ENCODE results near the gene YTHDF2.
"Not testable (repeated sequence)": the region's sequence is repeated elsewhere in the genome, so short reads cannot be mapped to it uniquely, and the experiment has no call there.

Gene YTHDF2

DNA sequence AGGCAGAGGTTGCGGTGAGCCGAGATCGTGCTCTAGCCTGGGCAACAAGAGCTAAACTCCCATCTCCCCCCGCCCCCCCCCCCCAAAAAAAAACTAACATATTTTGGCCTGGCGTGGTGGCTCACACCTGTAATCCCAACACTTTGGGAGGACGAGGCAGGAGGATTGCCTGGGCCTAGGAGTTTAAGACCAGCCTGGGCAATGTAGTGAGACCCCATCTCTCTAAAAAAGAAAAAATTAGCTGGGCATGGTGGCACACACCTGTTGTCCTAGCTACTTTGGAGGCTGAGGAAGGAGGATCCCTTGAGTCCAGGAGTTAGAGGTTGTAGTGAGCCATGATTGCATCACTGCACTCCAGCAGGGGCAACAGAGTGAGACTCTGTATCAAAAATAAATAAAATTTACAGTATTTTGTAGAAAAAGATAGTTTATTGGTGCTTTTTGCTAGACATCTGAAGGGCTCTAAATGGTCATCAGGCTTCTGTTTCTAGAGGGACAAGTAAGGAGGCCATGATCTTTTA, 9.0 kb downstream of the YTHDF2 start:
- no peaks in the 10 kb centered on the region for H3K9me3 ChIP-seq (ENCODE audit: control insufficient read depth, insufficient read depth, low read length)
- H3K36me3 ChIP-seq (ENCODE audit: insufficient read depth, low read length) = peaks cover 29% of the 10 kb centered on the region
- H3K4me1 ChIP-seq (ENCODE audit: insufficient read depth, low read length) = peaks cover 15% of the 10 kb centered on the region
- no peak overlapping the region for H3K9ac ChIP-seq (ENCODE audit: low read depth, low read length)

DNA sequence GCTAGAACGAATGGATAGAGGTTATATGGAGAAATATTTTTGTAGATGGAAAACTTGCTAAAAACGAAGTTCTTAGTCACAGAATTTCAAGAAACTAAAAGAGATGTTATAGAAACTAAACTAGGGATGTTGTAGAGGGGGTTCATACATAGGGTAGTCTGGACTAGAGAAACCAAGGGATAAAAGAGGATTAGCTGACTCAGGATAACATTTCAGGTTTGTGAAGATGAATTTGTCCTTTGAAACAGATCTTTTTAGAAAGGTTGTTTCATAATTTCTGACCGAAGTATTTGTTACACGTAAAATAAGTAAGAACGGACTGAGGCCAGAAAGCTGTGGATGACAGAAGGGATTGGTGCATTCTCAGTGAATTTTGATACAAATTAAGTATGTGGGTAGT, 13.6 kb downstream of the YTHDF2 start:
- H3K4me1 ChIP-seq (ENCODE audit: insufficient read depth, low read length) = peaks cover 19% of the 10 kb centered on the region

GRCh38 chr1:28750771-28751294, 14.1 kb downstream of the YTHDF2 start:
- not testable (repeated sequence) for H3K9ac ChIP-seq (ENCODE audit: low read depth, low read length); H3K36me3 ChIP-seq (ENCODE audit: insufficient read depth, low read length); H3K9me3 ChIP-seq (ENCODE audit: control insufficient read depth, insufficient read depth, low read length)
- H3K4me1 ChIP-seq (ENCODE audit: insufficient read depth, low read length) = peaks cover 22% of the 10 kb centered on the region

More for the DNA sequence above, 13.6 kb downstream of the YTHDF2 start:
- Histone ChIP-seq H3K9me3 (ENCODE audit: control insufficient read depth, insufficient read depth, low read length) (no peaks in the 10 kb centered on the region), H3K36me3 (ENCODE audit: insufficient read depth, low read length) (peaks cover 5% of the 10 kb centered on the region; the same call in 1 of the 2 replicates), H3K9ac (ENCODE audit: low read depth, low read length) (no peak overlapping the region)

DNA sequence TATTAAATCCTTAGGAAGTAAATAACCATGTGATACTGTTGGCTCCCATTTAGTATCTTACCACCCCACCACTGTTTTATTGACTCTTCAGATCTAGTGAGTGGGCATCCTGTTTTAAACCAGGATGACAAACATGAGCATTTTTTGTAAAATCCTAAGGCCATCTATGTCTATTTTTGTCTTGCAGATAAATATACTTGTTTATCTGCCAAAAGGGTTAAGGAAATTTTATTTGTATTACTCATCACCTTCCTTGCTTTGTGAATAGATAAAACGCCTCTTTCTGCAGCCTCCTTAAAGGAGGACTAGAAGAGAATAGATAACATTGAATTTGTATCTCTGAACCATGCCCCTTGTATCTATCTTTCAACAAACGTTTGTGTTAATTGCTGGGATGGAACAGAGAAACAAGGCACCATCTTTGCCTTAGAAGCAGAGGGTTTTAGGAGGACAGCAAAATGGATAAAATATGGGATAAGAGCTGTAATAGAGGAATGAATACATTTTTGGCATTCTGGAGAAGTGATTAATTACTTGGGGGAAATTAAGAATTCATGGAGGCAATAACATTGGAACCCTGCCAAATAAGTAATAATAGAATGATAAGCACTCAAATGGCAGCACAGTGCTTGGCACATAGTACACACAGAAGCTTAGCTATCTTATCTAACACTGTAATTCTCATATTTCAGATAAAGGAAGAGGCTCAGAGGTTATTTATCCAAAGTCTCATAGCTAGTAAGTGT, 14.7 kb downstream of the YTHDF2 start:
- Histone ChIP-seq H3K9me3 (ENCODE audit: control insufficient read depth, insufficient read depth, low read length) (no peaks in the 10 kb centered on the region), H3K9ac (ENCODE audit: low read depth, low read length) (no peak overlapping the region), H3K36me3 (ENCODE audit: insufficient read depth, low read length) (peaks cover 5% of the 10 kb centered on the region; the same call in 1 of the 2 replicates), H3K4me1 (ENCODE audit: insufficient read depth, low read length) (peaks cover 29% of the 10 kb centered on the region)

- Histone ChIP-seq H3K9ac (ENCODE audit: low read depth, low read length) (0 out of 2 replicates have a peak overlapping the region, but pooled peaks have one; percentile 20), H3K36me3 (ENCODE audit: insufficient read depth, low read length) (peaks cover 13% of the 10 kb centered on the region; the same call in 1 of the 2 replicates), H3K4me1 (ENCODE audit: insufficient read depth, low read length) (peaks cover 15% of the 10 kb centered on the region), H3K9me3 (ENCODE audit: control insufficient read depth, insufficient read depth, low read length) (no peaks in the 10 kb centered on the region)
Measured at GRCh38 chr1:28755701-28756100, 19.0 kb downstream of the YTHDF2 start.

DNA sequence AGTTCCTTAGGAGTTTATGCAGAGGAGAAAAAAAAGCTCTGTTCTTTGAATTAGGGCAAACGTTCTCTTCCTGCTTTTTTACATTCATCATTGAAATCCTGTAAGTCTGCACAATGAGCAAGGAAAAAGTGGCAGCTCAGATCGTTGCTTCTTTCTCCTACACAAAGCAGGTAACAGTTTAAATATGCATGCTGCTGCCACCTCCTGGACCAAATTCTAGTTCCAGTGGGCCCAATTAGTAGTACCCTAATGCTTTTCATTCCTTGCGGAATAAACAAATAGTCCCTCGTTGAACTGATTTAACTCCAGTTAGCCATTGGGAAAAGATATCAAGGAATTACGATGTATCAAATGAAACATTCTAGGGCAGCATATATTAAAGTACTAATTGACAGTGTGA, 20.1 kb downstream of the YTHDF2 start:
- Histone ChIP-seq H3K9ac (ENCODE audit: low read depth, low read length) (no peak overlapping the region), H3K4me1 (ENCODE audit: insufficient read depth, low read length) (peaks cover 15% of the 10 kb centered on the region), H3K9me3 (ENCODE audit: control insufficient read depth, insufficient read depth, low read length) (no peaks in the 10 kb centered on the region), H3K36me3 (ENCODE audit: insufficient read depth, low read length) (peaks cover 13% of the 10 kb centered on the region; the same call in 1 of the 2 replicates)

GRCh38 chr1:28758420-28758819, 21.7 kb downstream of the YTHDF2 start:
- peaks cover 11% of the 10 kb centered on the region; the same call in 1 of the 2 replicates for H3K36me3 ChIP-seq (ENCODE audit: insufficient read depth, low read length)
- H3K4me1 ChIP-seq (ENCODE audit: insufficient read depth, low read length) = peaks cover 15% of the 10 kb centered on the region
- no peak overlapping the region for H3K9ac ChIP-seq (ENCODE audit: low read depth, low read length)
- no peaks in the 10 kb centered on the region for H3K9me3 ChIP-seq (ENCODE audit: control insufficient read depth, insufficient read depth, low read length)

- Histone ChIP-seq H3K4me1 (ENCODE audit: insufficient read depth, low read length) (peaks cover 15% of the 10 kb centered on the region), H3K36me3 (ENCODE audit: insufficient read depth, low read length) (peaks cover 11% of the 10 kb centered on the region; the same call in 1 of the 2 replicates), H3K9ac (ENCODE audit: low read depth, low read length) (no peak overlapping the region), H3K9me3 (ENCODE audit: control insufficient read depth, insufficient read depth, low read length) (no peaks in the 10 kb centered on the region)
Measured at GRCh38 chr1:28759257-28759656, 22.5 kb downstream of the YTHDF2 start.

- Histone ChIP-seq H3K9me3 (ENCODE audit: control insufficient read depth, insufficient read depth, low read length) (no peaks in the 10 kb centered on the region), H3K4me1 (ENCODE audit: insufficient read depth, low read length) (peaks cover 4% of the 10 kb centered on the region), H3K9ac (ENCODE audit: low read depth, low read length) (no peak overlapping the region), H3K36me3 (ENCODE audit: insufficient read depth, low read length) (peaks cover 15% of the 10 kb centered on the region; the same call in 1 of the 2 replicates)
Measured at GRCh38 chr1:28761189-28761588, 24.4 kb downstream of the YTHDF2 start.

DNA sequence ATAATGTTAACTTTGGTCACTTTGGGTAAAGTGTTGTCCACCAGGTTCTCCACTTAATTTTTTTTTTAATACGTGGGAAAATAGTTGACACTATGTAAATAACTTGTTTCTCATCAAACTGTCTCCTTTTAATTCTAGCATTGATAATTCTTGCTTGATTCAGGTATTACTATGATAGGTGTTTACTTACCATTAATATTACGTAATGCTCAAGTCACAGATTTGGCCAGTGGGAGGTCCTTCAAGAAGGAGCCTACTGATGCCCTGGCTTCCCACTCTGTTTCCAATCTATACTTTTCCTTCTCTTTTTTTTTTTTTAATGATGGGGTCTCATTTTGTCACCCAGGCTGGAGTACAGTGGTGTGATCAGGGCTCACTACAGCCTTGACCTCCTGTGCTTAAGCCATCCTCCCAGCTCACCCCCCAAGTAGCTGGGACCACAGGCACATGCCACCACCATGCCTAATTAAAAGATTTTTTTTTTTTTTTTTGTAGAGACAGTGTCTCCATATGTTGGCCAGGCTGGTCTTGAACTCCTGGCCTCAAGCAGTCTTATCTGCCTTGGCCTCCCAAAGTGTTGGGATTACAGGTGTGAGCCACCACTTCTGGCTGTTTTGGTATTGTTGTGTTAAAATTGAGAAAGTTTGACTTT, 29.9 kb downstream of the YTHDF2 start:
- peaks cover 14% of the 10 kb centered on the region for H3K36me3 ChIP-seq (ENCODE audit: insufficient read depth, low read length)
- H3K9me3 ChIP-seq (ENCODE audit: control insufficient read depth, insufficient read depth, low read length) = no peaks in the 10 kb centered on the region
- no peaks in the 10 kb centered on the region for H3K4me1 ChIP-seq (ENCODE audit: insufficient read depth, low read length)

GRCh38 chr1:28770601-28771165, 33.9 kb downstream of the YTHDF2 start:
- no peaks in the 10 kb centered on the region for H3K9me3 ChIP-seq (ENCODE audit: control insufficient read depth, insufficient read depth, low read length)
- H3K4me1 ChIP-seq (ENCODE audit: insufficient read depth, low read length) = no peaks in the 10 kb centered on the region
- H3K36me3 ChIP-seq (ENCODE audit: insufficient read depth, low read length) = peaks cover 14% of the 10 kb centered on the region
- no peak overlapping the region for H3K9ac ChIP-seq (ENCODE audit: low read depth, low read length)

More for the DNA sequence above, 29.9 kb downstream of the YTHDF2 start:
- H3K9ac ChIP-seq (ENCODE audit: low read depth, low read length) = no peak overlapping the region

GRCh38 chr1:28771921-28772320, 35.2 kb downstream of the YTHDF2 start:
- not testable (repeated sequence) for H3K9me3 ChIP-seq (ENCODE audit: control insufficient read depth, insufficient read depth, low read length); H3K9ac ChIP-seq (ENCODE audit: low read depth, low read length); H3K4me1 ChIP-seq (ENCODE audit: insufficient read depth, low read length)
- H3K36me3 ChIP-seq (ENCODE audit: insufficient read depth, low read length) = peaks cover 14% of the 10 kb centered on the region

DNA sequence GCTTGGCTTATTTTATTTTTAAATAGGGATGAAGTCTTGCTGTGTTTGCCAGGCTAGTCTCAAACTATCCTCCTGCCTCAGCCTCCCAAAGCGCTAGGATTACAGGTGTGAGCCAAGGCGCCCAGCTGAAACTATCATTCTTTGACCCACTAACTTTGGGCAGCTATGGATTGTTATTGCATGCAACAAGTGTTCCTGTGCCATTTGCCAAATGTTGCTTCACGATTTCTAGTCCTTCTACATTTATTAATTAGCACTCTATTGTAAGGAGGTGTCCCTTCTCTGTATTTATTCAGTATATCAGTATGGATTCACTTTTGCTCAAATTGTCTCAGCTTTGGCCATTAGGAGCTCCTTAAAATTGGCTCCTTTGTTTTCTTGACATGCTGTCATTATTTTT, 36.4 kb downstream of the YTHDF2 start:
- no peaks in the 10 kb centered on the region for H3K4me1 ChIP-seq (ENCODE audit: insufficient read depth, low read length)
- no peak overlapping the region for H3K9ac ChIP-seq (ENCODE audit: low read depth, low read length)
- H3K9me3 ChIP-seq (ENCODE audit: control insufficient read depth, insufficient read depth, low read length) = no peaks in the 10 kb centered on the region
- peaks cover 14% of the 10 kb centered on the region for H3K36me3 ChIP-seq (ENCODE audit: insufficient read depth, low read length)

GRCh38 chr1:28775121-28775942, 38.6 kb downstream of the YTHDF2 start:
- Histone ChIP-seq H3K9me3 (ENCODE audit: control insufficient read depth, insufficient read depth, low read length) (no peaks in the 10 kb centered on the region), H3K4me1 (ENCODE audit: insufficient read depth, low read length) (no peaks in the 10 kb centered on the region), H3K36me3 (ENCODE audit: insufficient read depth, low read length) (peaks cover 5% of the 10 kb centered on the region), H3K9ac (ENCODE audit: low read depth, low read length) (no peak overlapping the region)
